Activated CD4-positive, alpha-beta T cell treated with anti-CD3 and anti-CD28 coated beads for 36 hours (primary cell): Measurements from ENCODE around the gene ZNF783. TPM values are rescaled to one million over a fixed set of nuclear protein-coding genes. Genes with fewer than 3 reads are reported as not detected.
"Not testable (repeated sequence)": the region's sequence is repeated elsewhere in the genome, so short reads cannot be mapped to it uniquely, and the experiment has no call there.

Experiments
- ATAC-seq: fragments of 200-7000 bp; cut with Tn5 transposase; one replicate; pipeline ENCODE4 v1.10.0; 2021; ENCODE audit warnings: mild to moderate bottlenecking, moderate library complexity
- CTCF ChIA-PET: fragments of 350-600 bp; sonication (Branson Sonifier 250); formaldehyde crosslinking; loops from one replicate; lab custom pipeline; 2021; ENCODE audit warnings: antibody characterized with exemption; lab: Charles Lee
- POLR2A ChIA-PET: fragments of 350-600 bp; sonication (Branson Sonifier 250); formaldehyde crosslinking; loops from one replicate; lab custom pipeline; 2021; ENCODE audit warnings: antibody characterized with exemption, inconsistent platforms; lab: Charles Lee
- DNase-seq: peaks from one replicate; pipeline ENCODE4 v3.0.0-alpha.2; 2020
- H3K27ac Mint-ChIP-seq: one replicate; pipeline ENCODE4 v1.8.0; 2021; ENCODE audit warnings: mixed read lengths
- H3K27me3 Mint-ChIP-seq: one replicate; pipeline ENCODE4 v1.8.0; 2021; ENCODE audit warnings: mixed read lengths
- H3K36me3 Mint-ChIP-seq: one replicate; pipeline ENCODE4 v1.8.0; 2021; ENCODE audit warnings: low read depth, mixed read lengths
- H3K4me1 Mint-ChIP-seq: one replicate; pipeline ENCODE4 v1.8.0; 2021; ENCODE audit warnings: mixed read lengths
- H3K4me3 Mint-ChIP-seq: one replicate; pipeline ENCODE4 v1.8.0; 2021; ENCODE audit warnings: mild to moderate bottlenecking, moderate library complexity, mixed read lengths
- H3K9me3 Mint-ChIP-seq: one replicate; pipeline ENCODE4 v1.8.0; 2021; ENCODE audit warnings: low read depth, mixed read lengths
- intact Hi-C, 2 experiments: fragments of 100-400 bp; cut with DNase I in 1 of 2; cut with micrococcal nuclease in 1 of 2; formaldehyde crosslinking; loops; one replicate each; pipeline versions ENCODE4 v1.14.2 to v1.15.1; 2022 to 2024; cut with DNase I, micrococcal nuclease
- total RNA-seq, 2 experiments: library from RNA; stranded (reverse); gene quantifications; one replicate each; pipeline ENCODE4 v1.2.3, GENCODE V29; 2021

The ZNF783 gene
- total RNA-seq, 2 experiments from 2014 or later: 14.5 to 15.4 TPM

DNA sequence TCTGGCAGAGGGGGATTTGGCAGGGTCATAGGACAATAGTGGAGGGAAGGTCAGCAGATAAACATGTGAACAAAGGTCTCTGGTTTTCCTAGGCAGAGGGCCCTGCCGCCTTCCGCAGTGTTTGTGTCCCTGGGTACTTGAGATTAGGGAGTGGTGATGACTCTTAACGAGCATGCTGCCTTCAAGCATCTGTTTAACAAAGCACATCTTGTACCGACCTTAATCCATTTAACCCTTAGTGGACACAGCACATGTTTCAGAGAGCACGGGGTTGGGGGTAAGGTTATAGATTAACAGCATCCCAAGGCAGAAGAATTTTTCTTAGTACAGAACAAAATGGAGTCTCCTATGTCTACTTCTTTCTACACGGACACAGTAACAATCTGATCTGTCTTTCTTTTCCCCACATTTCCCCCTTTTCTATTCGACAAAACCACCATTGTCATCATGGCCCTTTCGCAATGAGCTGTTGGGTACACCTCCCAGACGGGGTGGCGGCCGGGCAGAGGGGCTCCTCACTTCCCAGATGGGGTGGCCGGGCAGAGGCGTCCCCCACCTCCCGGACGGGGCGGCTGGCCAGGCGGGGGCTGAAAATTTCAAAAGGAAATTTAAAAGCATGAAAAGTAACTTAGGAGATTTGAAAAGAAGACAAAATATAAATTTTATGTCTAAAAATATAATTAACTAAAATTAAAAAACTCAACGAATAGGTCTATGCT, 70.8 kb downstream of the ZNF783 start:
- H3K4me3 Mint-ChIP-seq, intact Hi-C loops, H3K4me1 Mint-ChIP-seq, ATAC-seq, POLR2A ChIA-PET, H3K36me3 Mint-ChIP-seq, DNase-seq, H3K27ac Mint-ChIP-seq, CTCF ChIA-PET, H3K9me3 Mint-ChIP-seq: not testable (repeated sequence)
- peaks cover 11% of the 10 kb centered on the region for H3K27me3 Mint-ChIP-seq

- ChIA-PET POLR2A (no interaction called here), CTCF (interaction anchor here (1.2 kb wide), 1 partner anchor 61 kb away, joined by 3 read pairs; no protein-coding TSS in a partner anchor)
- Mint-ChIP-seq H3K27me3 (peaks cover 11% of the 10 kb centered on the region), H3K9me3 (no peaks in the 10 kb centered on the region), H3K4me1 (no peaks in the 10 kb centered on the region), H3K36me3 (no peaks in the 10 kb centered on the region), H3K27ac (no peak overlapping the region), H3K4me3 (no peak overlapping the region)
- DNase-seq (no peak), ATAC-seq (no peak)
- intact Hi-C loops: no loop called here
Observed at GRCh38 chr7:149333321-149333717, 71.3 kb downstream of the ZNF783 start.

DNA sequence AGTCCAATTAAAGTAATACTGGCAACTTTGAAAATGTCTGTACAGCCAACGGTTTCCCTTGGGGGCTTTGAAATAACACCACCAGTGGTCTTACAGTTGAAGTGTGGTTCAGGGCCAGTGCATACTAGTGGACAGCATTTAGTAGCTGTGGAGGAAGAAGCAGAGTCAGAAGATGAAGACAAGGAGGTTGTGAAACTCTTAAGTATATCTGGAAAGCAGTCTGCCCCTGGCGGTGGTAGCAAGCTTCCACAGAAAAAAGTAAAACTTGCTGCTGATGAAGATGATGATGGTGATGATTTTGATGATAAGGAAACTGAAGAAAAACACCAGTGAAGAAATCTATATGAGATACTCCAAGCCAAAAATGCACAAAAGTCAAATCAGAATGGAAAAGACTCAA, 72.2 kb downstream of the ZNF783 start:
- no peaks in the 10 kb centered on the region for H3K36me3 Mint-ChIP-seq
- no peaks in the 10 kb centered on the region for H3K9me3 Mint-ChIP-seq
- no peaks in the 10 kb centered on the region for H3K4me1 Mint-ChIP-seq
- DNase-seq (no peak), ATAC-seq (no peak)
- intact Hi-C loops: no loop called here
- H3K4me3 Mint-ChIP-seq: no peak overlapping the region
- CTCF ChIA-PET: interaction anchor here (1.2 kb wide), 1 partner anchor 61 kb away, joined by 3 read pairs; no protein-coding TSS in a partner anchor
- POLR2A ChIA-PET: no interaction called here
- H3K27me3 Mint-ChIP-seq: peaks cover 11% of the 10 kb centered on the region
- no peak overlapping the region for H3K27ac Mint-ChIP-seq

Other genes starting within 250 kb of the ZNF783 start
- gene PDIA4, start 233.7 kb upstream of the ZNF783 start, total RNA-seq: 10 to 100 TPM; 88.3 to 90.1 TPM
- gene ZNF786, start 171.5 kb upstream of the ZNF783 start, total RNA-seq: 1 to 10 TPM; 4.4 to 4.8 TPM
- gene ZNF425, start 135.9 kb upstream of the ZNF783 start, total RNA-seq: under 1 TPM; 0.43 to 0.95 TPM
- 10 to 100 TPM in 1 of 2 experiments, 1 to 10 TPM in 1; 9.6 to 10.5 TPM for gene ZNF398, start 114.7 kb upstream of the ZNF783 start, total RNA-seq
- 10 to 100 TPM; 41.1 to 46.3 TPM for gene ZNF282, start 66.7 kb upstream of the ZNF783 start, total RNA-seq
- 10 to 100 TPM in 1 of 2 experiments, 1 to 10 TPM in 1; 9.9 to 15.9 TPM for gene ZNF212, start 22.5 kb upstream of the ZNF783 start, total RNA-seq
- 10 to 100 TPM; 13.3 to 16.4 TPM for gene ZNF777, start 198.9 kb downstream of the ZNF783 start, total RNA-seq
- gene ZNF746, start 235.6 kb downstream of the ZNF783 start, total RNA-seq: 10 to 100 TPM; 14.2 to 15.2 TPM